GM19239 (cell line): ENCODE measurements around the gene PKN1.

Experiments used
- DNase-seq: peaks from one replicate; pipeline ENCODE4 v3.0.0; 2011; ENCODE audit warnings: low spot score; ENCODE audit not compliant: insufficient read length
- FAIRE-seq: peaks from 2 replicates; lab custom pipeline; 2011; peaks lifted over from hg19 to GRCh38; lab: Jason Lieb, UNC

The PKN1 gene

GRCh38 chr19:14425696-14426138 is 7.4 kb upstream of the PKN1 start:
- DNase-seq, result no peak
- FAIRE-seq, result no peak

- DNase-seq (no peak), FAIRE-seq (no peak)
Measured at GRCh38 chr19:14427461-14427860, 5.6 kb upstream of the PKN1 start.

- FAIRE-seq (no peak), DNase-seq (no peak)
Measured at GRCh38 chr19:14428882-14429416, 4.2 kb upstream of the PKN1 start.

- no peak for DNase-seq
Measured at GRCh38 chr19:14430712-14431111, 2.4 kb upstream of the PKN1 start.

GRCh38 chr19:14433554-14434501 is 722 bp downstream of the PKN1 start:
- FAIRE-seq, result no peak
- DNase-seq, result no peak

More at GRCh38 chr19:14430712-14431111, 2.4 kb upstream of the PKN1 start:
- no peak for FAIRE-seq

- no peak for FAIRE-seq
Measured at GRCh38 chr19:14434543-14435319, 1.6 kb downstream of the PKN1 start.

GRCh38 chr19:14435320-14436050 is 2.4 kb downstream of the PKN1 start:
- no peak for DNase-seq

More at GRCh38 chr19:14434543-14435319, 1.6 kb downstream of the PKN1 start:
- no peak for DNase-seq

GRCh38 chr19:14437578-14438140 is 4.6 kb downstream of the PKN1 start:
- no peak for FAIRE-seq
- no peak for DNase-seq

More at GRCh38 chr19:14435320-14436050, 2.4 kb downstream of the PKN1 start:
- no peak for FAIRE-seq

GRCh38 chr19:14439014-14439413 is 5.9 kb downstream of the PKN1 start:
- no peak for FAIRE-seq

GRCh38 chr19:14440049-14440448 is 6.9 kb downstream of the PKN1 start:
- FAIRE-seq (peak; percentile 87), DNase-seq (peak; percentile 88)

More at GRCh38 chr19:14439014-14439413, 5.9 kb downstream of the PKN1 start:
- DNase-seq, result no peak

- FAIRE-seq (no peak), DNase-seq (no peak)
Measured at GRCh38 chr19:14441041-14441938, 8.2 kb downstream of the PKN1 start.

- DNase-seq (no peak), FAIRE-seq (no peak)
Measured at GRCh38 chr19:14442891-14443631, 10.0 kb downstream of the PKN1 start.

GRCh38 chr19:14443632-14444216 is 10.6 kb downstream of the PKN1 start:
- DNase-seq, result no peak
- no peak for FAIRE-seq

GRCh38 chr19:14446336-14447036 is 13.4 kb downstream of the PKN1 start:
- DNase-seq, result no peak
- FAIRE-seq, result no peak

- DNase-seq, result no peak
- FAIRE-seq, result no peak
Measured at GRCh38 chr19:14449321-14449720, 16.2 kb downstream of the PKN1 start.

GRCh38 chr19:14450168-14450874 is 17.2 kb downstream of the PKN1 start:
- FAIRE-seq (no peak), DNase-seq (no peak)
